ENCODE measurements around the gene LCN15.
"Not testable (repeated sequence)": the region's sequence is repeated elsewhere in the genome, so short reads cannot be mapped to it uniquely, and the experiment has no call there.

The LCN15 gene

GRCh38 chr9:136773386-136774044 lies 9.2 kb upstream of the LCN15 start:
- no peak for DNase-seq

GRCh38 chr9:136771907-136772415 lies 7.6 kb upstream of the LCN15 start:
- DNase-seq = no peak

DNA sequence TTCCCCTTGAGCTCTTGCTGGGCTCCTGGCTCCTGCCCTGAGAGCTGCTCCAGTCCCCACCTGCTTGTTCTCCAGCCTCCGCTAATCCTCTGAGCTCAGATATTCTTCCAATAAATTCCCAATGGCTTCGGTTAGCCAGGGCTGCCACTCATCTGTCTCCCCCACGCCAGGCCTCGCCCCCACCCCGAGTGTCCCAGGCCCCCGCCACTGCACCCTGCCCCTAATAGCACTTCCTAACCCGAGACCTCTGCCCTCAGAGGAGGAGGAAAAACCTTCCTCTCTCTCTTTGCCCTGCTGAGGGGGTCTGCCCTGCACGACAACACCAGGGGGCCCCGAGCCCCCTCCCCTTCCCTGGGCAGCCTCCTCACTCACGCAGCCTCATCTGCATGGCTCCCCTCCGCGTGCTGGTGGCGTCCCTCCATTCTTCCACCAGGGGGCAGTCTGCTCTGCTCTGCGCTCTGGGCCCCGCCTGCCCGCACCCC lies 5.4 kb upstream of the LCN15 start:
- peak; percentile 78 for DNase-seq

DNA sequence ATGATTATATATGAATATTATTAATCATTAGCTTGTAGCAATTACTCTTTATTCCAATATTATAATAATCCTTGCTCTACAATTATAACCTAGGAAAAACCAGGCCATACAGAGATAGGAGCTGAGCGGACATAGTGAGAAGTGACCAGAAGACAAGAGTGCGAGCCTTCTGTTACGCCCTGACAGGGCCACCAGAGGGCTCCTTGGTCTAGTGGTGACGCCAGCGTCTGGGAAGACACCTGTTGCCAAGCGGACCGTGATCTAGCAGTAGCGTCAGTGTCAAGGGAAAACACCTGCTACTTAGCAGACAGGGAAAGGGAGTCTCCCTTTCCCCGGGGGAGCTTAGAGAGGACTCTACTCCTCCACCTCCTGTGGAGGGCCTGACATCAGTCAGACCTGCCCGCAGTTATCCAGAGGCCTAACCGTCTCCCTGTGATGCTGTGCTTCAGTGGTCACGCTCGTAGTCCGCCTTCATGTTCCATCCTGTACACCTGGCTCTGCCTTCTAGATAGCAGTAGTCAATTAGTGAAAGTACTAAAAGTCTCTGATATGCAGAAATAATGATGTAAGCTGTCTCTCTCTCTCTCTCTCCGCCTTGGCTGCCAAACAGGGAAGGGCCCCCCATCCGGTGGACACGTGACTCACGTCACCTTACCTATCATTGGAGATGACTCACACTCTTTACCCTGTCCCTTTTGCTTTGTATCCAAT lies 2.2 kb upstream of the LCN15 start:
- not testable (repeated sequence) for DNase-seq

- DNase-seq = not testable (repeated sequence)
Observed at GRCh38 chr9:136765745-136766409, 1.6 kb upstream of the LCN15 start.

DNA sequence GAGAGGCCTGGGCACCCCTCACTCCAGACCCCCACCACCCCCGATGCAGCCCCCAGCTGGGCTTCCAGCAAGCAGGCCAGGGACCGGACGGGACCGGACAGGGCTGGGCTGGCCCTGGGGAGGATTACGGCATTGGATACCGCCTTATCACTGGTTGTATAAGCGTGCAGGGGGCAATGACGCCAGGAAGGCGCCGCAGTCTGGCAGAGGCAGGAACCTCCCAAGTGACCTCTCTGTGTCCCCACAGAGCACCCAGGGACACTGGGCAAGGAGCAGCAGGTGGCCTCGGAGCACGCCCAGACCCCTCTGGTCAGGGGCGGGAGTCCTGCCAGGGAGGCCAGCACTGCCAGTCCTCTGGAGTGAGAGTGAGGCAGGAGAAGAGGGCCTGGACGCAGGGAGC lies 723 bp upstream of the LCN15 start:
- no peak for DNase-seq

GRCh38 chr9:136763649-136764035 lies 676 bp downstream of the LCN15 start:
- no peak for DNase-seq

- DNase-seq = no peak
Observed at GRCh38 chr9:136762915-136763648, 1.2 kb downstream of the LCN15 start.

DNA sequence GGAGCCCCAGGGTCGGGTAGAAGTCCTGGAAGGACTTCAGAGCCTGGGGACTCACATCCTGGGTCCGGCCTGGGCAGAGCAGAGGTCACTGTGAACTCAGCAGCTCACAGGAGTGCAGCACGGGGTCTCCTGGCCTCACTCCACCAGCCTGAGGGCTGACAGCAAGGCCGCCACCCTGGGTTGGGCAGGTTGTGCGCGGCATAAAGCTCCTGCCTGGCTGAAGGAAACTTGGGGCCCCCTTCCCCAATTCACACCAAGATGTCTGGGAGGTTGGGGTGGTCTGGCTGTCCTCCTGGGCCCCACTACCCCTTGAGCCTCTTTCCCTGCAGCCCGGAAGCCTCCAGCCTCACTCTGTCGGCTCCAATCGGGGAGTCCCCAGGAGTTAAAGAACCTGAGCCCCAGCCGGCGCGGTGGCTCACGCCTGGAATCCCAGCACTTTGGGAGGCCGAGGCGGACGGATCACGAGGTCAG lies 2.1 kb downstream of the LCN15 start:
- DNase-seq = no peak

DNA sequence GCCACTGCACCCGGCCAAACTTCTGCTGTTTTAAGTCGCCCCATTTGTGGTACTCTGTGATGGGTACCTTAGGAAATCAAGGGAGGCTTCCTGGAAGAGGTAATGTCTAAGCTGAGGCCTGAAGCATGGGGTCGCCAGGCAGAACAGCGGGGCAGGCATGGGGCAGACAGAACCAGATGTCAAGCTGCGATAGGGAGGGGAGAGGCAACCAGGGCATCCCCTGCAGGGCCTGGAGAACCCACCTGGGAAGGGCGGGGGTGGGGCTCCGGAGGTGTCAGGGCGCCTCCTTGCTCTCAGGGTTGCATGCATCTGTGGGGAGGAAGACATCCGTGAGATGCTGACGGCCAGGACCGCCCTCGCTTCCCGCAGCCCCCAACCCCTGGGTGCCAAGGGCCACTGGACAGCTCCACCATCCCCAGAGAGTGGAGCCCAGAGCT lies 2.8 kb downstream of the LCN15 start:
- DNase-seq = no peak

- not testable (repeated sequence) for DNase-seq
Observed at GRCh38 chr9:136760834-136761544, 3.3 kb downstream of the LCN15 start.

- no peak for DNase-seq
Observed at GRCh38 chr9:136760424-136760823, 3.9 kb downstream of the LCN15 start.

DNA sequence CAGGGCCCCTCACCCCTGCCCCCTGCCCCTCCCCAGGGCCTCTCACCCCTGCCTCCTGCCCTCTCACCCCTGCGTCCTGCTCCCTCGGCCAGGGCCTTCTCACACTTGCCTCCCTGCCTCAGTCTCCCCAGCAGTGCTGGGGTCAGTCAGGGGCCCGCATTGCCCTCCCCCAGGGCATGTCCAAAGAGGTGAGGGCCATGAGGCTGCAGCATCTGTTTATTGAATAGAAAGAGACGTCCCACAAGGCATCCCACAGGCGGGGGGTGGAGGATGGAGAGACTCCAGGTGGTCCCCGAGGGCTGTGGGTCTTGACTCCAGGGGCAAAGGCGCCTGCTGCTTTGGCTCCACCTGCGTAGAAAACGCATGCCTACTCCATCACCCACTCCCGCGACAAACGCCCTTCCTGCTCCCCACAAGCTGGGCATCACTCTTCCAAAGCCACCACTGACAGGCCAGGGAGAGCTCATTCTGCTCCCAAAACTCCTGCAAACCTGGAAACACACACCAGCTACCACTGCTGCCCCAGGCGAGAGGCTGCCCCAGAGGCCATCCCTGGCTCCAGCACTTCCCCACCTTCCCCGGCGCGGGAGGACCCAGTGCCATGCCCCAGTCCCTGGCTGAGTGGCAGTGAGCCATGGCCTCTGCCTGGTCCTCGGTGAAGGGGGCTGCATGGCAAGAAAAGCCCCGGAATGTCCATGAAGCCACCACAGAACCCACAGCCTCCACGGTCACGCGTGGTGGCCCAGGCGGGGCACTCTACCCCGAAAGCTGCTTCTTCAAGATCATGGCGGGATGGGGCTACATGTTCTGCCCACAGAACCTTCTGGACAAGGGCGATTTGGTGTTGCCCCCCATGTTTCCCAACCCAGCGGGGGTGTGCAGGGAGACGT lies 4.6 kb downstream of the LCN15 start:
- DNase-seq = no peak

DNA sequence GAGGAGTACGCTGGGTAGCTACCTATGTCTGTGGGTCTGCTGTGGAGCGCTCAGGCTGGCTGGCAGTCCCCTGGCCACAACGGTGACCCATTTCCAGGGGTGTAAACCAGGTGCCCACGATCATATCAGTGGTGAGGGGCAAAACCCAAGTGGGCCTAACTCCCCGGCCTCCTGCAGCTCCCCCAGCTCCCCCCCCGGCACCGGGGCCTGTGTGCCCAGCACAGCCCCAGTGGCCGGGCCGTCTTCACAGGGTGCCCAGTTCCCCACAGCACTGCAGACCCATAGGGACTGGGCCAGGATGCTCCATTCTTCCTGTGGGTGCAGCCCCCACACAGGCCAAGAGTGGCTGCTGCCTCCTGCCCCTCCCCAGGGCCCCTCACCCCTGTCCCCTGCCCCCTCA lies 5.3 kb downstream of the LCN15 start:
- no peak for DNase-seq

DNA sequence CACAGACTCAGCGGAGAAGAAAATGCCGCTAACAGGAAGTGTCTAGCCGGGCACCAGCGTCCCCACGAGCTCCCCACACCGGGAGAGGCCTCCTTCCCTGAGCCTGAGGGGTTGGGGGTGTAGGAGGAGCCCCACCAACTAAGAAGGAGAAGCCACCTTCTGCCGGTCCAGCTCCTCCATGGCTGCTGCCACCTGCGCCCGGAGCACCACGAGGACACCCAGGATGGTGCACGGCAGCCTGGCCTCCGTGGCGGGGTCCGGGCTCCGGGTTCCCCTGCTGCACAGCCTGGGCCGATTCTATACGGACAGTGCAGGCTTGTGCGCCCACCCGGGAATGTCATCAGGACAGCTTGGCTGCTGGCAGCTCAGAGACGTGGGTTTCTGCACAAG lies 6.6 kb downstream of the LCN15 start:
- no peak for DNase-seq

GRCh38 chr9:136757328-136757727 lies 7.0 kb downstream of the LCN15 start:
- no peak for DNase-seq

- no peak for DNase-seq
Observed at GRCh38 chr9:136756836-136757235, 7.5 kb downstream of the LCN15 start.

GRCh38 chr9:136756134-136756438 lies 8.2 kb downstream of the LCN15 start:
- DNase-seq = no peak

- not testable (repeated sequence) for DNase-seq
Observed at GRCh38 chr9:136755302-136756133, 8.8 kb downstream of the LCN15 start.

- DNase-seq = no peak
Observed at GRCh38 chr9:136754626-136755301, 9.6 kb downstream of the LCN15 start.
